ENCODE measurements around the gene NDUFV2.
A peak's percentile ranks its signal among the peaks of the same experiment; 100 is the strongest.
"Not testable (repeated sequence)": the region's sequence is repeated elsewhere in the genome, so short reads cannot be mapped to it uniquely, and the experiment has no call there.

NDUFV2 gene

DNA sequence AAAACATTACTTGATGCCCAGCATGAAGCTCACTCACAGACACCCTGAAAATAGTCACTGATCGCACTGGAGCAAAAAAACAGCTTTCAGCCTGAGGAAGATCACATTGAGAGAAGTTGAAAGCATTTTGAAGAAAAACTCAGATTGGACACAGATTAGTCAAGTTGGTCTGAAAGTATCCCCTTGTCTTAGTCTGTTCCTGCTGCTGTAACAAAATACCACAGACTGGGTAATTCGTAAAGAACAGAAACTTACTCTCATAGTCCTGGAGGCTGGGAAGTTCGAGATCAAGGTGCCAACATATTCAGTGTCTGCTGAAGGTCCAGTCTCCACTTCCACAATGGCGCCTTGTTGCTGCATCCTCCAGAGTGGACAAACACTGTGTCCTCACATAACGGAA lies 14.2 kb upstream of the NDUFV2 start:
- Histone ChIP-seq H3K4me1 (ENCODE audit: control insufficient read depth, insufficient read depth, low read length, poor library complexity, severe bottlenecking) (peaks cover 27% of the 10 kb centered on the region), H3K4me3 (ENCODE audit: insufficient read depth, low read depth, low read length, poor library complexity, severe bottlenecking) (no peak overlapping the region), H3K36me3 (ENCODE audit: control insufficient read depth, insufficient read depth, low read length) (no peaks in the 10 kb centered on the region), H3K27ac (ENCODE audit: insufficient read depth, low read length, poor library complexity, severe bottlenecking) (no peak overlapping the region), H3K27me3 (replicated peaks; ENCODE audit: control insufficient read depth, insufficient read depth, low read length, poor library complexity, severe bottlenecking) (no peaks in the 10 kb centered on the region), H3K9me3 (ENCODE audit: control insufficient read depth, low read length) (no peaks in the 10 kb centered on the region)
- DNase-seq, result no peak

DNA sequence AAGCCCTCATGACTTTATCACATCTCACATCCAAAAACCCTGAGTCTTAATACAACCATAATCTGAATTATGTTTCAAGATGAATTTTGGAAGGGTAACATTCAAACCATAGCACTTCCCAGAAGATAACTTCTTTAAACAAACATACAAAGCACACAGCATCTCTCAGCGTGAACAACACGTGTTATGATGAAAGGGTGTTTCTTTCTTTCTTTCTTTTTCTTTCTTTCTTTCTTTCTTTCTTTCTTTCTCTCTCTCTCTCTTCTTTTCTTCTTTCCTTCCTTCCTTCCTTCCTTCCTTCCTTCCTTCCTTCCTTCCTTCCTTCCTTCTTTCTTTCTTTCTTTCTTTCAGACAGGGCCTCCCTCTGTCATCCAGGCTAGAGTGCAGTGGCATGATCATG lies 13.8 kb upstream of the NDUFV2 start:
- not testable (repeated sequence) for H3K9me3 ChIP-seq (ENCODE audit: control insufficient read depth, low read length); H3K4me3 ChIP-seq (ENCODE audit: insufficient read depth, low read depth, low read length, poor library complexity, severe bottlenecking); H3K27ac ChIP-seq (ENCODE audit: insufficient read depth, low read length, poor library complexity, severe bottlenecking); DNase-seq; H3K27me3 ChIP-seq (replicated peaks; ENCODE audit: control insufficient read depth, insufficient read depth, low read length, poor library complexity, severe bottlenecking); H3K36me3 ChIP-seq (ENCODE audit: control insufficient read depth, insufficient read depth, low read length)
- peaks cover 22% of the 10 kb centered on the region for H3K4me1 ChIP-seq (ENCODE audit: control insufficient read depth, insufficient read depth, low read length, poor library complexity, severe bottlenecking)

DNA sequence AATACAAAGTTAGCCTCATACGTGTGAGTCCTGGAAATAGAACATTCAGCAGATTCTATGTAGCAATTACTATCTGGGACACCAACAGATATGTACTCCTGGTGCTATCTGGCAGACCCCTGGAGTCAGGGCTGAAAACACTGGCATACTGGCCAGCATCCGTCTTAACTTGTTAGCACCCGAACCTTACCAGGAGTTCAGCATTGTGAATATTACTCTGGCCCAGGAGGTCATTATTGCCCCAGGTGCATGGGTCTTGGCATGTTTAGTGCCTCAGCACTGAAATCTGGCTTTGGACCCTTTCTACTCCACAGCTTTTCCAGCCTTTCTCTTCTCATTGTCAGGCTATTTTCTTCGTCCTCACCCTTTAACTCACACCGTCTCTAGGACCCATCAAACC lies 11.9 kb upstream of the NDUFV2 start:
- H3K27me3 ChIP-seq (replicated peaks; ENCODE audit: control insufficient read depth, insufficient read depth, low read length, poor library complexity, severe bottlenecking), result no peaks in the 10 kb centered on the region
- H3K4me3 ChIP-seq (ENCODE audit: insufficient read depth, low read depth, low read length, poor library complexity, severe bottlenecking), result no peak overlapping the region
- H3K27ac ChIP-seq (ENCODE audit: insufficient read depth, low read length, poor library complexity, severe bottlenecking), result peak overlapping the region; percentile 77
- H3K9me3 ChIP-seq (ENCODE audit: control insufficient read depth, low read length), result no peaks in the 10 kb centered on the region
- no peak for DNase-seq
- peaks cover 34% of the 10 kb centered on the region for H3K4me1 ChIP-seq (ENCODE audit: control insufficient read depth, insufficient read depth, low read length, poor library complexity, severe bottlenecking)
- no peaks in the 10 kb centered on the region for H3K36me3 ChIP-seq (ENCODE audit: control insufficient read depth, insufficient read depth, low read length)

DNA sequence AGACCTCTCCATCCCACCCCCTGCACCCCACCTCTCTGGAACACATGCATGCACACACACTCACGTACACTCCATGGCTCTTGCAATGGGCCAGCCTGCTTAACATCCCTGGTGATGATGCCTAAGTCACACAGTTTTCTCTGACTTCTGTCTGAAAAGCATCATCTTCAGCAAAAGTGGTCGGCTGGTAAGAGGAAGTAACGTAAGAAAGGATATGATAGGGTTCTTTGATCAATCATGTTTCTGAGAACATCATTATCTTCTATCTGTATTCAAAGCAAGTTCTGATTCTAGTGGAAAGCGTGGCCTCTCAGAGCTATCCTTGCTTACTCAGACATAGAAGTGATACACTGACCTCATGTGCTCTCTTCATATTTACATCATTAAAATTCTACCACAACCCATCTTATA lies 11.4 kb upstream of the NDUFV2 start:
- peaks cover 38% of the 10 kb centered on the region for H3K4me1 ChIP-seq (ENCODE audit: control insufficient read depth, insufficient read depth, low read length, poor library complexity, severe bottlenecking)
- H3K9me3 ChIP-seq (ENCODE audit: control insufficient read depth, low read length), result no peaks in the 10 kb centered on the region
- DNase-seq, result peak; percentile 4 to 29 (median 25)
- H3K36me3 ChIP-seq (ENCODE audit: control insufficient read depth, insufficient read depth, low read length), result no peaks in the 10 kb centered on the region
- H3K27ac ChIP-seq (ENCODE audit: insufficient read depth, low read length, poor library complexity, severe bottlenecking), result peak overlapping the region; percentile 77
- no peaks in the 10 kb centered on the region for H3K27me3 ChIP-seq (replicated peaks; ENCODE audit: control insufficient read depth, insufficient read depth, low read length, poor library complexity, severe bottlenecking)
- no peak overlapping the region for H3K4me3 ChIP-seq (ENCODE audit: insufficient read depth, low read depth, low read length, poor library complexity, severe bottlenecking)

DNA sequence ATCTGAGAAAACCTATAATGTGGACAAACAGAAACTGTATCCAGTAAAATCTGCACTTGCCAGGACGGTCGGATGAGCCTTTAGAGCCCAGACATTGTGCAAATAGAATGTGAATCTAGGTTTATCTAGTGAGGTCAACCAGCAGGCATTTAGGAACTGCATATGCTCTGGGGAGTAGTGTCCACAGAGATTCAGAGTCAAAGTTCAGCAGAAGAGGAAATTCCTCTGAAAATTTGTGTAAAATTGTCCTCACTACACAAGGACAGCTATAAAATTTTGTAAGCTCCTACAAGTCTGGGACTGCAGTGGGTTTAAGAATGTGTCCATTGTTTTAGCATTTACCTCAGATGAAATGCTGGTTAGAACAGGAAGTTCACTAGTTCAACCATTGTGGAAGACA lies 9.8 kb upstream of the NDUFV2 start:
- Histone ChIP-seq H3K36me3 (ENCODE audit: control insufficient read depth, insufficient read depth, low read length) (no peaks in the 10 kb centered on the region), H3K27me3 (replicated peaks; ENCODE audit: control insufficient read depth, insufficient read depth, low read length, poor library complexity, severe bottlenecking) (no peaks in the 10 kb centered on the region), H3K9me3 (ENCODE audit: control insufficient read depth, low read length) (no peaks in the 10 kb centered on the region), H3K27ac (ENCODE audit: insufficient read depth, low read length, poor library complexity, severe bottlenecking) (no peak overlapping the region), H3K4me1 (ENCODE audit: control insufficient read depth, insufficient read depth, low read length, poor library complexity, severe bottlenecking) (peaks cover 39% of the 10 kb centered on the region), H3K4me3 (ENCODE audit: insufficient read depth, low read depth, low read length, poor library complexity, severe bottlenecking) (no peak overlapping the region)
- no peak for DNase-seq

DNA sequence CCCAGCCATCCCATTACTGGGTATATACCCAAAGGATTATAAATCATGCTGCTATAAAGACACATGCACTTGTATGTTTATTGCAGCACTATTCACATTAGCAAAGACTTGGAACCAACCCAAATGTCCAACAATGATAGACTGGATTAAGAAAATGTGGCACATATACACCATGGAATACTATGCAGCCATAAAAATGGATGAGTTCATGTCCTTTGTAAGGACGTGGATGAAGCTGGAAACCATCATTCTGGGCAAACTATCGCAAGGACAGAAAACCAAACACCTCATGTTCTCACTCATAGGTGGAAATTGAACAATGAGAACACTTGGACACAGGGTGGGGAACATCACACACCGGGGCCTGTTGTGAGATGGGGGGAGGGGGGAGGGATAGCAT lies 9.4 kb upstream of the NDUFV2 start:
- H3K9me3 ChIP-seq (ENCODE audit: control insufficient read depth, low read length); H3K36me3 ChIP-seq (ENCODE audit: control insufficient read depth, insufficient read depth, low read length); H3K27me3 ChIP-seq (replicated peaks; ENCODE audit: control insufficient read depth, insufficient read depth, low read length, poor library complexity, severe bottlenecking); H3K27ac ChIP-seq (ENCODE audit: insufficient read depth, low read length, poor library complexity, severe bottlenecking); DNase-seq; H3K4me3 ChIP-seq (ENCODE audit: insufficient read depth, low read depth, low read length, poor library complexity, severe bottlenecking): not testable (repeated sequence)
- H3K4me1 ChIP-seq (ENCODE audit: control insufficient read depth, insufficient read depth, low read length, poor library complexity, severe bottlenecking), result peaks cover 37% of the 10 kb centered on the region

DNA sequence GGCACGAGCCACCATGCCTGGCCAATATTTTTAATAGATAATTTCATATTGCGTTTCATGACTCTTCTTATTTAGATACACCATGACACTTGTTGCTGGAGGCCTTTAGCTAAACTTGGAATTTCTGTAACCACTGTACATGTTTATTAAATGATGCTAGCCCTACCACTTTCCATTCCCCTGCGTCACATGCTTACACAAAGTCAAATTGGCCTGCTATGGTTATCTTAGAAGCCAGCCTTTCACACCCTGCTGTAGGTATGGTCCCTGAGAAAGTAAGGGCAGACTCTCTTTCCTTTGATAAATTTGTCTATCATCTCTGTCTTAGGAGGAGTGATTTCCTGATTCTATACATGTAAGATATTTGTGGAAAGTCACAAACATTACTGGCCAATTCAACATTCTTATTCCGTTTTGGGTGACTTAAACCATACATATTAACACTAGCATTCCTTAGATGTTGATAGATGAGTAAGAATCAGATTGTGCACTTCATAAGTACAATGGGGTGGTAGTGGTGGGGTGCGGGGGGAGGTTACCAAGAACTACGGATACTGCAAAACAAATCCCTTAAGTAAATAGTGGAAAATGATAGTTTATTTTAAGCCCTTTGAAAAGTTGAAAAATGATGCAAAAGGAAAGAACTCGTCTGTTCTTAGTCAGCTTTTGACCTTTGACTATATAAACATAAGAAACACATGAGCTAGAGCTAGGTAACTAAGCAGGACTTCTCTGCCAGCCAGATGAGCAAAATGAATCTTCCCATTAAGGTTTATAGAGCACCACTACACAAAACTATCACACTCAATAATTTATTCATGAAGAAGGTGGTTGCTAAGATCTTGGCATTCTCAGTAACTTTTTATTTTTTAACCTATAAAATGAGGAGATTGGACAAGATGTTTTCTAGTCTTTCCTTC lies 7.9 kb upstream of the NDUFV2 start:
- no peak overlapping the region for H3K4me3 ChIP-seq (ENCODE audit: insufficient read depth, low read depth, low read length, poor library complexity, severe bottlenecking)
- H3K27ac ChIP-seq (ENCODE audit: insufficient read depth, low read length, poor library complexity, severe bottlenecking), result peak overlapping the region; percentile 67
- H3K36me3 ChIP-seq (ENCODE audit: control insufficient read depth, insufficient read depth, low read length), result no peaks in the 10 kb centered on the region
- DNase-seq, result no peak
- no peaks in the 10 kb centered on the region for H3K27me3 ChIP-seq (replicated peaks; ENCODE audit: control insufficient read depth, insufficient read depth, low read length, poor library complexity, severe bottlenecking)
- H3K9me3 ChIP-seq (ENCODE audit: control insufficient read depth, low read length), result no peaks in the 10 kb centered on the region
- H3K4me1 ChIP-seq (ENCODE audit: control insufficient read depth, insufficient read depth, low read length, poor library complexity, severe bottlenecking), result peaks cover 33% of the 10 kb centered on the region

DNA sequence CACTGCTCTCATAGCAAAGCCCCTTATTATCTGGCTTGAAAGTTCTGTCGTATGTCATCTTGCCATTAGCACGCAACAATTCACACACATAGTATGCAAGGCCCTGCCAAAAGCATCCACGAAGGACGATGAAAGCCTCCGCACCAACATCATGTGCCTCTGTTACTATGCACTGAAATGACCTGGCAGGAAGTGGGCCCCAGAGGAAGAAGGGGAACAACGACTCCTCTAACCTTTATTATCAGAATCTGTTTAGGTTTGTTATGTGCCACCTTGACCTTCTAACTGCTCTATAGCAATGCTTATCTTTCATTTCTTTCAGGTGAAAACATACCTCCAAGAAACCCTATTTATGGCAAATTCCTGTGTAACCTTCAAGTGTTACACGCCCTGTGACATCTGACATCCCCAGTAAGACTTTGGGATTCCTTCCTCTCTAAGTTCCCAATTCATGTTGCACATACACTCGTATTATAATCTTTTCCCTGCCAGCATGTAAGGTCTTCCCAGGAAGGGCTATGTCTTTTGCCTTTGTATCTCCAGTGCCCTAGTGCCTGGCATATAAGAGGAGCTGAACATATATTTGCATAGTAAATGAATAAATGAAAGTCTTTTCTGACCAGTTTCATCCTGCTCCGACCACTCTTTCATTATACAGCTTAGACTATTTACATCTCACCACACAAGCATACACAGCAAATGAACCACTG lies 7.0 kb upstream of the NDUFV2 start:
- peak in 1 of 3 donors; percentile 22 for DNase-seq
- Histone ChIP-seq H3K27me3 (replicated peaks; ENCODE audit: control insufficient read depth, insufficient read depth, low read length, poor library complexity, severe bottlenecking) (no peaks in the 10 kb centered on the region), H3K27ac (ENCODE audit: insufficient read depth, low read length, poor library complexity, severe bottlenecking) (peak overlapping the region; percentile 67), H3K4me3 (ENCODE audit: insufficient read depth, low read depth, low read length, poor library complexity, severe bottlenecking) (peak overlapping the region; percentile 5), H3K4me1 (ENCODE audit: control insufficient read depth, insufficient read depth, low read length, poor library complexity, severe bottlenecking) (peaks cover 31% of the 10 kb centered on the region), H3K36me3 (ENCODE audit: control insufficient read depth, insufficient read depth, low read length) (no peaks in the 10 kb centered on the region), H3K9me3 (ENCODE audit: control insufficient read depth, low read length) (no peaks in the 10 kb centered on the region)

DNA sequence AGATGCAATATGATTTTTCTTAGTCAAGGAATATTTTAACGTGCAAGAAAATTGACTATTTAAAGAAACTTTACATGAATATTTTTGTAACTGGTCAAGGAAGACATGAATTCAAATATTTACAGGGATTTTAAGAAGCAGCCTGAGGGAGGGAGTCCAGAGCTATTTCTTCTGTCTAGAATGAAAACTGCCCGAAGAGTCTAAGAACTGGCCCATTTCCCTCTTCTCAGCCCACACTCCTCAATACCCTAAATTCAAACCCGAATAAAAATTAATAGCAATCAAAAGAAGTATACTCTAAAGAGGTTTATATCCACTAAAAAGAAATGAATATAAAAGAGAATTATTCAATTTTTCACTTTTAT lies 6.5 kb upstream of the NDUFV2 start:
- Histone ChIP-seq H3K36me3 (ENCODE audit: control insufficient read depth, insufficient read depth, low read length) (no peaks in the 10 kb centered on the region), H3K4me3 (ENCODE audit: insufficient read depth, low read depth, low read length, poor library complexity, severe bottlenecking) (no peak overlapping the region)

DNA sequence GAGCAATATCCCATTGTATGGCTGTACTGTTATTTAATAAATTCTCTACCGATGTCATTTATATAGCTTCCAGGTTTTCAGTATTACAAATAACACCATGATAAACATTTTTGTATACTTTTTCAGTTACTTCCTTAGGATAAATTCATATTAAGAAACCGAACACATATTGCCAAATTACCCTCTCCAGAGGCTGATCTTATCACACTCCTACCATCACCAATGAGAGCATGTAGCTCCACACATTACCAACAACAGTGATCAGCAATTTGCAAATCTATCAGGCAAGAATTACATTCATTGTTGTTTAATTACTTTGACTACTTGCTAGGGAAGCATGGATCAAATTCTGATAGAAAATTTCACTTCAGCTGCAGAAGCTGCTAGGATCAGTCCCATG lies 5.8 kb upstream of the NDUFV2 start:
- no peak for DNase-seq
- Histone ChIP-seq H3K9me3 (ENCODE audit: control insufficient read depth, low read length) (no peaks in the 10 kb centered on the region), H3K27me3 (replicated peaks; ENCODE audit: control insufficient read depth, insufficient read depth, low read length, poor library complexity, severe bottlenecking) (no peaks in the 10 kb centered on the region), H3K36me3 (ENCODE audit: control insufficient read depth, insufficient read depth, low read length) (no peaks in the 10 kb centered on the region), H3K27ac (ENCODE audit: insufficient read depth, low read length, poor library complexity, severe bottlenecking) (no peak overlapping the region), H3K4me1 (ENCODE audit: control insufficient read depth, insufficient read depth, low read length, poor library complexity, severe bottlenecking) (peaks cover 24% of the 10 kb centered on the region), H3K4me3 (ENCODE audit: insufficient read depth, low read depth, low read length, poor library complexity, severe bottlenecking) (no peak overlapping the region)

More for the DNA sequence above, 6.5 kb upstream of the NDUFV2 start:
- Histone ChIP-seq H3K27me3 (replicated peaks; ENCODE audit: control insufficient read depth, insufficient read depth, low read length, poor library complexity, severe bottlenecking) (no peaks in the 10 kb centered on the region), H3K27ac (ENCODE audit: insufficient read depth, low read length, poor library complexity, severe bottlenecking) (peak overlapping the region; percentile 67), H3K9me3 (ENCODE audit: control insufficient read depth, low read length) (no peaks in the 10 kb centered on the region), H3K4me1 (ENCODE audit: control insufficient read depth, insufficient read depth, low read length, poor library complexity, severe bottlenecking) (peaks cover 26% of the 10 kb centered on the region)
- no peak for DNase-seq

Data from effector memory CD4-positive, alpha-beta T cell (primary cell).